Heart left ventricle (tissue), 16 donors: ENCODE measurements around the gene STK17B. TPM values are rescaled to one million over a fixed set of nuclear protein-coding genes. Genes with fewer than 3 reads are reported as not detected.
A peak's percentile ranks its signal among the peaks of the same experiment; 100 is the strongest.

ENCODE experiments used
- ATAC-seq, 4 donors: fragments of 200-7000 bp; cut with Tn5 transposase; one replicate each; pipeline ENCODE4 v1.9.1; 2020 to 2022; ENCODE audit warnings: moderate library complexity in 4 of 4, mild to moderate bottlenecking in 3 of 4, moderate number of reproducible peaks in 1 of 4
- DNase-seq, 5 donors: peaks; one replicate each; pipeline ENCODE4 v3.0.0-alpha.2; 2020
- H3K27ac ChIP-seq, 12 donors: fragments of 200-600 bp; sonication (generic) in 4 of 12; one replicate each; pipeline versions ENCODE4 v1.5.0 to v1.8.0; 2016 to 2022; ENCODE audit warnings: mild to moderate bottlenecking in 2 of 12
- H3K27me3 ChIP-seq, 9 donors: fragments of 200-600 bp; sonication (generic) in 2 of 9; one replicate each; pipeline versions ENCODE4 v1.5.1 to v1.8.0; 2016 to 2022; ENCODE audit warnings: mild to moderate bottlenecking in 3 of 9
- H3K36me3 ChIP-seq, 9 donors: fragments of 200-600 bp; sonication (generic) in 2 of 9; one replicate each; pipeline versions ENCODE4 v1.5.0 to v1.8.0; 2018 to 2022; ENCODE audit warnings: mild to moderate bottlenecking in 2 of 9
- H3K4me1 ChIP-seq, 12 donors: fragments of 200-600 bp; sonication (generic) in 4 of 12; one replicate each; pipeline versions ENCODE4 v1.5.0 to v1.8.0; 2016 to 2022; ENCODE audit warnings: mild to moderate bottlenecking in 3 of 12
- H3K4me3 ChIP-seq, 12 donors: fragments of 200-600 bp; sonication (generic) in 4 of 12; one replicate each; pipeline versions ENCODE4 v1.5.0 to v1.8.0; 2017 to 2022; ENCODE audit warnings: mild to moderate bottlenecking in 9 of 12, moderate library complexity in 4 of 12
- H3K9me3 ChIP-seq, 12 donors: fragments of 200-600 bp; sonication (generic) in 4 of 12; one replicate each; pipeline versions ENCODE4 v1.5.0 to v1.8.0; 2016 to 2022; ENCODE audit warnings: mild to moderate bottlenecking in 1 of 12
- POLR2A ChIP-seq, 2 donors: fragments of 450-650 bp; IDR thresholded peaks; one replicate each; pipeline ENCODE4 v1.6.1; 2017; ENCODE audit warnings: antibody characterized with exemption in 2 of 2, mild to moderate bottlenecking in 2 of 2, moderate library complexity in 2 of 2
- WGBS, 4 donors: extraction: QIAGEN DNeasy Blood & Tissue Kit in 2 of 4; methylation state at CpG; one replicate each; pipeline versions ENCODE4 v1.1.5 to v1.1.7; 2013 to 2018; 5-methylcytosine and 5-hydroxymethylcytosine counted together
- intact Hi-C, 10 donors: fragments of 100-400 bp; cut with DNase I; formaldehyde crosslinking; loops; one replicate each; pipeline versions ENCODE4 v1.11.1 to v1.14.2; 2022
- polyA plus RNA-seq, 2 donors: library from polyadenylated mRNA; stranded (reverse); fragments of 200-250 nt; gene quantifications; one replicate each; pipeline ENCODE4 v1.2.3, GENCODE V29; 2013
- total RNA-seq, 9 donors: library from RNA; depleted of rRNA in 2 of 9; stranded (reverse); fragments of >200 nt in 2 of 9; fragmentation: NEBNext Ultra II Directional in 3 of 9; extraction: Animal tissue kit (Norgen Biotek cat#: 25700) in 3 of 9; gene quantifications; one replicate each; pipeline versions ENCODE4 v1.1.0 to v1.2.4, GENCODE V29; 2016 to 2023
- TF ChIP-seq, protein P1 (sequence below), 12 donors: fragments of 200-600 bp; sonication (generic) in 4 of 12; IDR thresholded peaks; one replicate each; pipeline versions ENCODE4 v1.5.0 to v1.8.0; 2018 to 2022; ENCODE audit warnings: antibody characterized with exemption in 12 of 12, mild to moderate bottlenecking in 5 of 12
- donor health status: ischemic (EF 13 %, LVEDD 7.1; RV severe dilation, severe dysfunction).
- donor health status: healthy with polysubstance abuse.
- donor health status: DM: no; HTN: yes; CAD: no.
- donor health status: DM: no; HTN: no; CAD: no.
- donor health status: ischemic (EF 25% LVEDD 6.9; RV normal size, moderate dysfunction).
- donor health status: ischemic (EF 25% LVEDD 5.7; RV mildly dilated, moderate dysfunction).
- donor health status: healthy.
- donor health status: DM: yes; HTN: yes; CAD: no.
- donor health status: ischemic (EF 35%, LVEDD 5.7; RV mildly dilated, moderate dysfunction).
- donor health status: nonischemic (EF 11% LVEDD 7.7; RV severe dilation, severe dysfunction).
- donor health status: DM: yes; HTN: yes; CAD: no.
- donor health status: PGD.
- donor health status: ischemic (EF 29% LVEDD 5.4; RV normal size, mild dysfunction).
- donor health status: nonischemic (EF 23%, LVEDD 6.1; RV moderate dilation, normal function).

STK17B gene
- total and polyA plus RNA-seq, 11 donors = 1.4 to 24.4 (median 4.5) TPM

DNA sequence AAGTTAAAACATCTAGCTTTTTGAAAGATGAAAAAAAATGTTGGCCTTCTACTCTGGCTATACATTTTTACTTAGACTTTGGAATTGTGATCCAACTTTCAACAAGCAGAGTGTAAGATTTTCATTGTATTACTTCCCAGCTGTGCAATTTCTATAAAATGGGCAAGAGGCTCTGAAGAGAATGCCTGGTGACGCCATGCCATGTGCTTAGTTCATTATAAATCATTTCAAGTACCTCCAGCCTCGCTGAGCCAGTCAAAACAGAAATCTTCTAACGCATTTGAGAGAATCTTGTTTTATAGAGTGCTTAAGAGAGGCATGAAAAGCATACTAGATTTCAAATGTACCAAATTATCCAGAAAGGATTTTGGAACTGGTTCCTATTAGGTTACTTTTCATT lies 10.1 kb upstream of the STK17B start:
- Histone ChIP-seq H3K36me3 (no peaks in the 10 kb centered on the region), H3K27ac (peak overlapping the region in 1 of 12 donors; percentile 79), H3K4me1 (peaks cover 0 to 38% (median 0%) of the 10 kb centered on the region in 12 donors), H3K9me3 (no peaks in the 10 kb centered on the region), H3K4me3 (no peak overlapping the region), H3K27me3 (no peaks in the 10 kb centered on the region)
- ATAC-seq (no peak), DNase-seq (no peak)
- TF ChIP-seq, protein P1, sequence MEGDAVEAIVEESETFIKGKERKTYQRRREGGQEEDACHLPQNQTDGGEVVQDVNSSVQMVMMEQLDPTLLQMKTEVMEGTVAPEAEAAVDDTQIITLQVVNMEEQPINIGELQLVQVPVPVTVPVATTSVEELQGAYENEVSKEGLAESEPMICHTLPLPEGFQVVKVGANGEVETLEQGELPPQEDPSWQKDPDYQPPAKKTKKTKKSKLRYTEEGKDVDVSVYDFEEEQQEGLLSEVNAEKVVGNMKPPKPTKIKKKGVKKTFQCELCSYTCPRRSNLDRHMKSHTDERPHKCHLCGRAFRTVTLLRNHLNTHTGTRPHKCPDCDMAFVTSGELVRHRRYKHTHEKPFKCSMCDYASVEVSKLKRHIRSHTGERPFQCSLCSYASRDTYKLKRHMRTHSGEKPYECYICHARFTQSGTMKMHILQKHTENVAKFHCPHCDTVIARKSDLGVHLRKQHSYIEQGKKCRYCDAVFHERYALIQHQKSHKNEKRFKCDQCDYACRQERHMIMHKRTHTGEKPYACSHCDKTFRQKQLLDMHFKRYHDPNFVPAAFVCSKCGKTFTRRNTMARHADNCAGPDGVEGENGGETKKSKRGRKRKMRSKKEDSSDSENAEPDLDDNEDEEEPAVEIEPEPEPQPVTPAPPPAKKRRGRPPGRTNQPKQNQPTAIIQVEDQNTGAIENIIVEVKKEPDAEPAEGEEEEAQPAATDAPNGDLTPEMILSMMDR (IDR thresholded peaks at IDR 0.05) = no peak
- TF ChIP-seq POLR2A (IDR thresholded peaks at IDR 0.05) = no peak
- 95 to 98% (median 96%) methylated on average over 3 of the region's 3 CpGs for WGBS, 4 donors
- intact Hi-C loops = no loop called here

DNA sequence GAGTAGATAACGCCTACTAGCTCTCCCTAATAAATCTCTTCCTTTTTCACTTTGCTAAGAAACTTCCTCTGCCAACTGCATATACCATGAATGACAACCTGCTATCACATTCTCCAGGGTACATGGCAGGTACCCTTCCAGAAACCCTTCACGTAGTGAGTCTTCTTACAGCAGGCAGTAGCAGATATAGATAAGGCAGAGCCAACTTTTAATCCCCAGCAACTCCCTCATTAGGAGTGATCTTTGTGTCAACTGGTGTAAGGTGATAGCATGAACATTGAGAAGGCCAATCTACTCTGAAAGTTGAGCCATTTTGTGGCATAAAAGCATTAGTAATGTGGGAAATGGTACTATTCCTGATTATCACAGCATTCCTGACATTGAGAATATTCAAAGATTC lies 5.7 kb upstream of the STK17B start:
- intact Hi-C loops = loop anchor here in 1 of 10 donors (10.0 kb wide), 1 partner anchor 98 kb away; no protein-coding TSS in a partner anchor
- Histone ChIP-seq H3K4me1 (peaks cover 0 to 20% (median under 1%) of the 10 kb centered on the region in 12 donors), H3K9me3 (no peaks in the 10 kb centered on the region), H3K36me3 (no peaks in the 10 kb centered on the region), H3K27me3 (no peaks in the 10 kb centered on the region), H3K27ac (peak overlapping the region in 2 of 12 donors; percentile 11 to 79), H3K4me3 (peak overlapping the region in 1 of 12 donors; percentile 27)
- 62 to 70% (median 68%) methylated on average over 2 of the region's 2 CpGs for WGBS, 4 donors
- DNase-seq = no peak
- no peak for ATAC-seq
- TF ChIP-seq POLR2A (IDR thresholded peaks at IDR 0.05) = no peak
- TF ChIP-seq, protein P1 (IDR thresholded peaks at IDR 0.05) = no peak

DNA sequence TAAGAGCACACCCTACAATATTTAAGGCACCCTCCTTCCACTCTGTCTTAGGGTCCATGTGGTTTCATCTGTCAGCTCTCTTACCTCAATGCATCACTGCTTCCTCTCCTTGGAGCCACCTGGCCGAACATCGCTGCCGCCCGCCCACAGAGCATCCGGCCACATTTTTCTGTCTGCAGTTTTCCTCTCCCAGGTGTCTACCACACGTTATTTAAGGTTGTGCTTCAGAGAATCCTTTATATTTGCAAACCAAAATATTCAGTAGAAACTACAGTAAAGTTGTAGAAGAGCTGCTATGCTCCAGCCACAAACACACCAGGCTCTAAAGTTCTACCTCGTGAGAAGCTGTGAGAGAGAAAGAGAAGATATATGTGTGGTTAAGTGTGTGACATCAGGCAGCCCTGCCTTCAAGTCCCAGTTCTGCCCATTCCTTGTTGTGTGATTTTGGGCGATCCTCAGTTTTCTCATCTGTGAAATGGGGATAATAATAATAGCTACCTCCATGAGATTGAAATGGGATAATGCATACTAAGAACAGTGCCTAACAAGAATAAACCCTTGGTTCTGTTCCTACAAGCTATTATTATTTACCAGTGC lies 4.9 kb upstream of the STK17B start:
- H3K27ac ChIP-seq = peak overlapping the region in 2 of 12 donors; percentile 11 to 79
- DNase-seq (no peak), ATAC-seq (no peak)
- WGBS, 4 donors = 80 to 89% (median 86%) methylated on average over 8 of the region's 8 CpGs
- TF ChIP-seq, protein P1 (IDR thresholded peaks at IDR 0.05) = no peak
- no peak for TF ChIP-seq POLR2A (IDR thresholded peaks at IDR 0.05)
- no peaks in the 10 kb centered on the region for H3K27me3 ChIP-seq
- peak overlapping the region in 1 of 12 donors; percentile 27 for H3K4me3 ChIP-seq
- H3K4me1 ChIP-seq = peaks cover 0 to 16% (median 1%) of the 10 kb centered on the region in 12 donors
- intact Hi-C loops = loop anchor here in 1 of 10 donors (10.0 kb wide), 1 partner anchor 99 kb away; no protein-coding TSS in a partner anchor
- H3K36me3 ChIP-seq = no peaks in the 10 kb centered on the region
- no peaks in the 10 kb centered on the region for H3K9me3 ChIP-seq

DNA sequence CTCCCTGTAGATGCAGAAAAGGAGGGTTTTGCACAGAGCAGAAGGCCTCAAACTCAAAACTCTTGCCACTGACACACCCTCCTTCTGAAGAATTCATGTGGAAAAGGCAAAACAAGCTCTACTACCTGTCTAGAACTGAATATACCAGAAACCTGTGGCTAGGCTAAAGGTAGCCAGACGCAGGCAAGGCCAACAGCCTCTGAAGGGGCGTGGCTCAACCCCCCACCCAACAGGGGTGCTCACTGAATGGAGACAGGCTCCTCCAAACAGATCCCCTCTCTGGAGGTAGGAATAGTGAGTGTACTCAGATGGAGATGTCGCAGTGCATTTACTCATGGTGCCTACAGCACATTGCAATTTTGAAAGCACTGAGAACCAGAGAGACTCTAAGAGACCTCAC lies 3.0 kb upstream of the STK17B start:
- intact Hi-C loops = loop anchor here in 4 of 10 donors (5.0 to 10.0 kb wide), 4 partner anchors 68 to 100 kb away; no protein-coding TSS in a partner anchor
- DNase-seq (no peak), ATAC-seq (no peak)
- Histone ChIP-seq H3K27ac (peak overlapping the region in 1 of 12 donors; percentile 79), H3K4me1 (peaks cover 0 to 23% (median 8%) of the 10 kb centered on the region in 12 donors), H3K4me3 (no peak overlapping the region), H3K36me3 (no peaks in the 10 kb centered on the region), H3K27me3 (no peaks in the 10 kb centered on the region), H3K9me3 (no peaks in the 10 kb centered on the region)
- 88 to 100% (median 96%) methylated on average over 3 of the region's 3 CpGs for WGBS, 4 donors
- TF ChIP-seq POLR2A (IDR thresholded peaks at IDR 0.05) = no peak
- TF ChIP-seq, protein P1 (IDR thresholded peaks at IDR 0.05) = no peak
